Upper lobe of left lung (tissue), 6 donors: ENCODE data around the gene COPG2. TPM values are rescaled to one million over a fixed set of nuclear protein-coding genes. Genes with fewer than 3 reads are reported as not detected.

Experiments
- ATAC-seq, 2 donors: fragments of 200-7000 bp; cut with Tn5 transposase; one replicate each; pipeline ENCODE4 v1.9.1; 2022; ENCODE audit warnings: mild to moderate bottlenecking in 2 of 2, moderate library complexity in 2 of 2; ENCODE audit not compliant: low FRiP score in 2 of 2
- DNase-seq, 2 donors: peaks; one replicate each; pipeline ENCODE4 v3.0.0-alpha.2; 2019 to 2020
- H3K27ac ChIP-seq, 4 donors: fragments of 200-600 bp; sonication (generic); one replicate each; pipeline ENCODE4 v1.5.1; 2016 to 2019
- H3K27me3 ChIP-seq, 4 donors: fragments of 200-600 bp; sonication (generic); one replicate each; pipeline ENCODE4 v1.5.1; 2017 to 2019
- H3K36me3 ChIP-seq, 4 donors: fragments of 200-600 bp; sonication (generic); one replicate each; pipeline ENCODE4 v1.5.1; 2016 to 2019
- H3K4me1 ChIP-seq, 4 donors: fragments of 200-600 bp; sonication (generic); one replicate each; pipeline ENCODE4 v1.5.1; 2018 to 2019
- H3K4me3 ChIP-seq, 4 donors: fragments of 200-600 bp; sonication (generic); one replicate each; pipeline ENCODE4 v1.5.1; 2017 to 2019; ENCODE audit warnings: mild to moderate bottlenecking in 2 of 4, moderate library complexity in 1 of 4
- H3K9me3 ChIP-seq, 4 donors: fragments of 200-600 bp; sonication (generic); one replicate each; pipeline ENCODE4 v1.5.1; 2018 to 2019
- CTCF ChIP-seq, 6 experiments: fragments of 450-650 bp in 4 of 6; fragments of 200-600 bp in 2 of 6; sonication (generic) in 2 of 6; IDR thresholded peaks; one replicate each; pipeline ENCODE4 v1.5.1; 2016 to 2019; ENCODE audit warnings: antibody characterized with exemption in 6 of 6
- EP300 ChIP-seq, 4 donors: sonication (generic); formaldehyde crosslinking; IDR thresholded peaks; one replicate each; pipeline ENCODE4 v1.5.1; 2017; ENCODE audit warnings: antibody characterized with exemption in 4 of 4, control low read depth in 2 of 4
- POLR2A ChIP-seq, 4 donors: fragments of 450-650 bp; IDR thresholded peaks; one replicate each; pipeline ENCODE4 v1.5.1; 2016 to 2017; ENCODE audit warnings: antibody characterized with exemption in 4 of 4, mild to moderate bottlenecking in 2 of 4
- POLR2AphosphoS5 ChIP-seq, 2 donors: sonication (generic); formaldehyde crosslinking; IDR thresholded peaks; one replicate each; pipeline ENCODE4 v1.5.1; 2017; ENCODE audit warnings: antibody characterized with exemption in 2 of 2
- WGBS, 2 donors: methylation state at CpG; one replicate each; pipeline ENCODE4 v1.1.5; 2017 to 2018; 5-methylcytosine and 5-hydroxymethylcytosine counted together
- total RNA-seq, 6 donors: library from RNA; depleted of rRNA in 4 of 6; stranded (reverse); fragments of >200 nt in 4 of 6; gene quantifications; one replicate each; pipeline versions ENCODE4 v1.1.0 to v1.2.1, GENCODE V29; 2016 to 2021
- donor health status: DM: no; HTN: no; CAD: no; lungs with moderate emphysema.
- donor health status: DM: no; HTN: yes; CAD: no; lungs with severe emphysema.

Gene COPG2
- total RNA-seq, 6 donors from 2014 or later = 8.4 to 18.7 (median 13.9) TPM

GRCh38 chr7:130476297-130477150, 192.0 kb downstream of the COPG2 start:
- TF ChIP-seq POLR2A (IDR thresholded peaks at IDR 0.05) (no peak), EP300 (IDR thresholded peaks at IDR 0.05) (no peak), CTCF (IDR thresholded peaks at IDR 0.05) (no peak), POLR2AphosphoS5 (IDR thresholded peaks at IDR 0.05) (no peak)

GRCh38 chr7:130475776-130476175, 192.8 kb downstream of the COPG2 start:
- H3K4me3 ChIP-seq = no peak overlapping the region
- ATAC-seq (no peak), DNase-seq (no peak)
- H3K36me3 ChIP-seq = no peaks in the 10 kb centered on the region
- no peaks in the 10 kb centered on the region for H3K27me3 ChIP-seq
- 68% methylated on average over 7 of the region's 7 CpGs for whole genome bisulfite sequencing, 2 donors
- peaks cover 0 to 6% (median 1%) of the 10 kb centered on the region in 4 donors for H3K9me3 ChIP-seq
- H3K4me1 ChIP-seq = no peaks in the 10 kb centered on the region
- TF ChIP-seq CTCF (IDR thresholded peaks at IDR 0.05) (no peak), POLR2A (IDR thresholded peaks at IDR 0.05) (no peak), POLR2AphosphoS5 (IDR thresholded peaks at IDR 0.05) (no peak), EP300 (IDR thresholded peaks at IDR 0.05) (no peak)
- no peak overlapping the region for H3K27ac ChIP-seq

More at GRCh38 chr7:130476297-130477150, 192.0 kb downstream of the COPG2 start:
- ATAC-seq (peak in 1 of 2 donors; percentile 35), DNase-seq (no peak)
- Histone ChIP-seq H3K9me3 (peaks cover 0 to 6% (median 1%) of the 10 kb centered on the region in 4 donors), H3K4me3 (no peak overlapping the region), H3K4me1 (no peaks in the 10 kb centered on the region), H3K27me3 (no peaks in the 10 kb centered on the region), H3K27ac (no peak overlapping the region), H3K36me3 (no peaks in the 10 kb centered on the region)
- 75 to 77% methylated on average over 9 of the region's 9 CpGs for WGBS, 2 donors

- ATAC-seq = no peak
- H3K36me3 ChIP-seq = no peaks in the 10 kb centered on the region
- no peaks in the 10 kb centered on the region for H3K27me3 ChIP-seq
- no peak for DNase-seq
- TF ChIP-seq EP300 (IDR thresholded peaks at IDR 0.05) (no peak), POLR2AphosphoS5 (IDR thresholded peaks at IDR 0.05) (no peak), POLR2A (IDR thresholded peaks at IDR 0.05) (no peak), CTCF (IDR thresholded peaks at IDR 0.05) (no peak)
- no peak overlapping the region for H3K4me3 ChIP-seq
- H3K9me3 ChIP-seq = peaks cover 0 to 6% (median 1%) of the 10 kb centered on the region in 4 donors
- H3K27ac ChIP-seq = no peak overlapping the region
- WGBS, 2 donors = 69 to 78% methylated on average over 4 of the region's 4 CpGs
- H3K4me1 ChIP-seq = no peaks in the 10 kb centered on the region
Observed at GRCh38 chr7:130473876-130474275, 194.7 kb downstream of the COPG2 start.

- H3K27ac ChIP-seq = no peak overlapping the region
- no peaks in the 10 kb centered on the region for H3K36me3 ChIP-seq
- no peak overlapping the region for H3K4me3 ChIP-seq
- DNase-seq (no peak), ATAC-seq (peak in 1 of 2 donors; percentile 52)
- no peaks in the 10 kb centered on the region for H3K4me1 ChIP-seq
- H3K27me3 ChIP-seq = no peaks in the 10 kb centered on the region
- TF ChIP-seq POLR2AphosphoS5 (IDR thresholded peaks at IDR 0.05) (no peak), EP300 (IDR thresholded peaks at IDR 0.05) (no peak), POLR2A (IDR thresholded peaks at IDR 0.05) (no peak), CTCF (IDR thresholded peaks at IDR 0.05) (no peak)
- H3K9me3 ChIP-seq = peaks cover 0 to 6% (median 1%) of the 10 kb centered on the region in 4 donors
Observed at GRCh38 chr7:130473289-130473688, 195.3 kb downstream of the COPG2 start.
